HG03565 (cell line): ENCODE results near the gene PTPRD.
"Not testable (repeated sequence)": the region's sequence is repeated elsewhere in the genome, so short reads cannot be mapped to it uniquely, and the experiment has no call there.

Experiments
- ATAC-seq: cut with Tn5 transposase; IDR thresholded peaks from one replicate; pipeline ENCODE4 v1.9.1; 2021; ENCODE audit warnings: mild to moderate bottlenecking, moderate library complexity; ENCODE audit not compliant: unreplicated experiment

PTPRD gene

GRCh38 chr9:10488937-10489336 is 123.9 kb downstream of the PTPRD start:
- ATAC-seq = no peak

DNA sequence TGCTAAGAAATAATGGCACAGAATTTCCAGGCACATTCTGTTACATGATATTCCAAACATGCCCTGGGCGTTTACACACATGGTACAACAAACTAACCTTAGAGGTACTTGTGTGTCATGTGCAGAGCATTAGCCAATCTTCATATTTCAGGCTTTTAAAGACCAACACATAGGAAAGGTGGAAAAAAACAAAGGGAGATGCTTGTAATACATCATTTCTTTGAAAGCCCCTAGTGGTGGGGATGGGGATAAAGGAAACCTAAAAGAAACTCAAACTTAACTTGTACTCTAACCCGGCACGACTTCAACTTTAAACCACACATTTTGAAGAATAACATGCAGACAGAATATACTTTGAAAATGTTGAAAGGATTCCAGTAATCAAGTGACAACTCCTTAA is 133.6 kb downstream of the PTPRD start:
- no peak for ATAC-seq

DNA sequence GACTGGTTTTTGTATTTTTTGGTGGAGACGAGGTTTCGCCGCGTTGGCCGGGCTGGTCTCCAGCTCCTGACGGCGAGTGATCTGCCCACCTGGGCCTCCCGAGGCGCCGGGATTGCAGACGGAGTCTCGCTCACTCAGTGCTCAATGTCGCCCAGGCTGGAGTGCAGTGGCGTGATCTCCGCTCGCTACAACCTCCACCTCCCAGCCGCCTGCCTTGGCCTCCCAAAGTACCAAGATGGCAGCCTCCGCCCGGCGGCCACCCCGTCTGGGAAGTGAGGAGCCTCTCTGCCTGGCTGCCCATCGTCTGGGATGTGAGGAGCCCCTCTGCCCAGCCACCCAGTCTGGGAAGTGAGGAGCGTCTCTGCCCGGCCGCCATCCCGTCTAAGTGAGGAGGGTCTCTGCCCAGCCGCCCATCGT is 163.6 kb downstream of the PTPRD start:
- ATAC-seq = not testable (repeated sequence)

DNA sequence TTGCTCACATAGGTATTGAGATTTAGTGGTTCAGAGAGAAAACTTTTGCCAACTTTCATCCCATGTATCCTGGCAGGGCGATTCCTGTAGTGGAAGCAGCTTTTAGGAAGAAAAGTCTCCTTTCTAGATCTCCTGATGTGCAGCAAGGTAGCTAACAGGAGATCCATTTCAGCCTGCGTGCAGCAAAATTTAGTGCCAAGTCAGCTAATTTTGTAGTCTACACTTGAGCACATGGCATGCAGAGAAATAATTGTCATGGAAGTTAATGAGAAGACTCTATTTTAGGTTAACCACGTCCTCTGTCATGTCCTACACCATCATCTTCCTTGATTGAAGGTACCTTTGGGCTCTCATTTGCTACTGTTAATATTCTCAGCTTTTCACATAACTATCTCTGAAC is 165.8 kb downstream of the PTPRD start:
- ATAC-seq = no peak

GRCh38 chr9:10443868-10444204 is 169.0 kb downstream of the PTPRD start:
- no peak for ATAC-seq

GRCh38 chr9:10443181-10443867 is 169.5 kb downstream of the PTPRD start:
- no peak for ATAC-seq

DNA sequence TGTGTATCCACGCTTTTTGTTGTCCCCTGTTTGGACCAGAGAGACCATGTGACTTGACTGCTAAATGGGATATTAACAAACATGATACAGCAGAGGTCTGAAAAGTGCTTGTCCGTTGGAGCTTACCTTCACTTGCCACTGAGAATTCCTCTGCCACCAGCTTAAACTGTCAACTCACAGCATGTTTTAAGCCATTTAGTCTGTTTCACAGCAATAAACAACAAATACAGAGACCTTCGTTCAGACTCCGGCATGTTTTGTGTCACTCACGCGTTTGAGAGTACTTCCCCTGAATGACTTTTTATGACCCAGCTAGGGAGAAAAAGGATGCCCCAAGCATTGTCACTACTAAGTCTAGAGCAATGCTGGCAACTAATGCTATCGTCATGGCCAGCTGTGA is 173.8 kb downstream of the PTPRD start:
- no peak for ATAC-seq

DNA sequence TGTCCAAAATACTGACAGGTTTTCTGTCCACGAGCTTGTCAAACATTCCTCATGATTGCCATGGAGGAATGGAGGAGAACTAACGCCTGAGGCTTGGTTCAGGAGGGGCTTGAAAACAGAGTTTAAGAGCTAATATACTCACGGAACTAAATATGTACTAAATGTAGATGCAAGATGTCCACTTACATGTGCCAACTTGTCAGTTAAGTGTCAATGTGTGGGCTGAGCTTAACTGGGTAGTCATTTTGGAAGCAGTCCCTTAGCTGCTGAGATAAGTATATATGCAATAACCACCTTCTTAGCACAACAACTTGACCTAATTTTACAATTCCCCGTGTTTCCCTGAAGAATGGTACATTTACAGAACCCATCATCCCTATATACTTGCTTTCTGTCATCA is 176.0 kb downstream of the PTPRD start:
- ATAC-seq = no peak

DNA sequence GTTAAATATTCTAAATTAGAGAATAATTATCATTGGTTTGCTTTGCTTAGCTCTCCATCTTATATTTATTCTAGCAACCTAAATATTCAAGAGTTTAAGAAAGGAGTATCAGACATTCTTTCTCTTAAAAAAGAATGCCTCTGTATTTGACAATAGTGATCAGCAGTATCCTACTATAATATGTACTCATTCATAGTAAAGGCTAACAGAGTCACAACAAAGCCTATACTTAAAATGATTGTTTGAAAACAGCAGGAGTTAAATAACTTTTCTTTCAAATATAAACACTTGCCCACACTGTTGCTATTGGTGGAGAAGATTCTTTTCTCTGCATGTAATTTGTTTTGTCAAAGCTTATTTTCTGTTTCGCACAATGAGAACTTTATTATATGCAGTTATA is 178.4 kb downstream of the PTPRD start:
- no peak for ATAC-seq

DNA sequence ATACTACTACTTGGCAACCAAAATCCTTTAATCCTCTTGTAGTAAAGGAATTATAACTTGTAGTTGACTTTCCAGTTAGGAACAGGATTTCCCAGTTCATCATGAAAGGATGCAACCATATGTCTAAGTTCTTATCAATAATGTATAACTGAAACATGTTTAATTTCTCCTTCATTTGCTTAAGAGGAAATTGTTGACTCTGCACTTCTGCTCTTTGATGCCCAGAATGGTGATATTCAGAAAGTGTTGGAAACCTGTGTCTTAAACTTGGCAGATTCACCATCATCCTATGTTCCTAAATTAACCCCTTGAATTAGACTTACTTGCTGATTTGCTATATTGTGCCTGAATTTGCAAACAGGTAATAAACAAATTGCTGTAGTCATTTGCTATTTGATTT is 201.5 kb downstream of the PTPRD start:
- no peak for ATAC-seq

DNA sequence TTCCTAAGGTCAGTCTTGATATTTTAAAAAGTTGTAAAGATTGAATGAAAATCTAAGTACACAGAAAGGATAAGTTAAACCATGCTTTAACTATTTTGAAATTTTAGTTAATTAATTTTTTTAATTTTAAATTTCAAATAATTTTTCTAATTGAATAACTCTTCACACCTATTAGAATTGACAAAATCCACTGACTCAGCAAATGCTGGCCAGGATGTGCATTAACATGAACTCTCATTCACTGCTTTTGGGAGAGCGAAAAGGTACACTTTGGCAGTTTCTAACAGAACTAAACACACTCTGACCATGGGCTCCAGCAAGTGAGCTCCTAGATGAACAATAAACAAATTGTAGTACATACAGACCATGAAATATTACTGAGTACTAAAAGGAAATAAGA is 209.5 kb downstream of the PTPRD start:
- ATAC-seq = no peak

- ATAC-seq = no peak
Observed at GRCh38 chr9:10396615-10397014, 216.2 kb downstream of the PTPRD start.

GRCh38 chr9:10387282-10387681 is 225.5 kb downstream of the PTPRD start:
- ATAC-seq = no peak

- no peak for ATAC-seq
Observed at GRCh38 chr9:10371824-10372223, 241.0 kb downstream of the PTPRD start.

DNA sequence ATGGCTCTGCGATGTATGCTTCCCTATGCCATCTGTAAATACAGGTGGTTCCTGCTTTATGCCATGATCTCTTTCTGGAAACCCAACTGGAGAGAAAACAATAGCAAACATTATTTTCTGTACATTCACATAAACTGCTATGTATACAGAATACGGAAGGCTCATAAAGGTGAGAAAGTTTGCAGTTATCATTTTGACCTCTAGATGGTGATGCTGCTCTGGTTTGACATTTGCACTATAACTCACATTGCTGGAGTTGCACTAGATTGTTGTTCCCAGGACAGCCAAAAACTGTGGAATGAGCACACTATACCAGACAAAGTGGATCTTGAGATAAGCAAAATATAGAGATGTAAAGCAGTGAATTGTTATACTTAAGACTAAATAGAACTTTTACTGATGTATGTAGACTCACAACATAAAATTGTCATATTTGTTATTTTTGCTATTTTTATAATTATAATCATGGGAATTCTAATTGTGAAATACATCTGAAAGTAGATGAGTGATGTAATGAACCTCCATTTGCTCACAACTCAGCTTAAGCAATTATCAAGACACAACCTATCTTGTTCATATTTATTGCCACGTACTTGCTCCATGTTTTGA is 246.5 kb downstream of the PTPRD start:
- ATAC-seq = peak; percentile 94

DNA sequence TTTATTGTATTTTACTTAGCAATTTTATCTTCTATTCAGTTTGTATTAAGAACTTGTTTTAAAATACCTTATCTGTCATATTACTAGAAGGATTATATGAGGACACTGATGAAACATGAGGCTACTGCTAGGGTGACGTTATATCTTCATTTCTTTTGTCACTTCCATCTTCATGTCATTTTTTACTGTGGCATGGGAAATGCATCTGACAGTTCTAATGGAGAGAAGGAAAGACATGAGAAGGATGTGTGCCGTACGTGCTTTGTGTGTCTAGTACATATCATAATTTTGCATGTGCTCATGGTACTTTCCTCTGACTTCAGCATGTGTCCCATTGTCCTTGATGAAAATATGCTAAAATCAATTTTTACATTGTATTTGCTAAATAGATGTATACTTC is 258.2 kb downstream of the PTPRD start:
- no peak for ATAC-seq

- ATAC-seq = not testable (repeated sequence)
Observed at GRCh38 chr9:10345621-10346020, 267.2 kb downstream of the PTPRD start.

DNA sequence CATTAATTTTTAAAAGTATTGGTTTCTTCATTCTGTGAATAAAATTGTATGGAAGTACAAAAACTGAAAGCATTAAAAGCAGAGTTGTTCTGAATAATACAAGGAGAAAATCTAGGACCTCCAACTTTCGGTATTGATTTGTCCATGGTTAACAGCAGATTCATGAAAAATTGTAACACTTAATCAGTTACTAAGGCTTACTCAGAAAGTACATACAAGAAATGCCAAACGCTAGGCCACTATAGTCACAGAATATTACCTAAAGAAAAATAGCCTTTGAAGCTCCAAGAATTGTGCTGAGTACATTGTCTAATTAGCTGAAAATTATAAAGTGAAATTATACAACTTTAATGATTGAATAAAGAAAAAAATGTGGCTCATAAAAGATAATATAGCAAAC is 271.7 kb downstream of the PTPRD start:
- ATAC-seq = no peak

DNA sequence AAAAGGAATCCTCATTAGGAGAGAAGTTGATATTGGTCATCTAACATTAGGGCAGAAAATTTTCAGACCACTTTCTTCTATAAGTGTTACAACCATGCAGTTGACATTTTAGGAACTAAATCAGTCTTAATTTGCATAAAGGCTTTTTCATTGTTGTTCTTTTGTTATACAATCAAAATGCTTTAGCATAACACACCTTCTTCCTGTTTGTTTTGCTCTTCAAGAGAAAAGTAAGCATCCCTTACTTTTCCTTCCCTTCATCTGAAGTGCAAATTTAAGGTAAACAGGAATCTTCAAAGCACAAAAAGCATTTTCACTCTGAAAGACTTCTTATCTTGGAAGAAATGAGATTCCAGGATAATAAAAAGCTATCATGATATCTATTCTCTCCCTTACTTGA is 273.6 kb downstream of the PTPRD start:
- no peak for ATAC-seq

DNA sequence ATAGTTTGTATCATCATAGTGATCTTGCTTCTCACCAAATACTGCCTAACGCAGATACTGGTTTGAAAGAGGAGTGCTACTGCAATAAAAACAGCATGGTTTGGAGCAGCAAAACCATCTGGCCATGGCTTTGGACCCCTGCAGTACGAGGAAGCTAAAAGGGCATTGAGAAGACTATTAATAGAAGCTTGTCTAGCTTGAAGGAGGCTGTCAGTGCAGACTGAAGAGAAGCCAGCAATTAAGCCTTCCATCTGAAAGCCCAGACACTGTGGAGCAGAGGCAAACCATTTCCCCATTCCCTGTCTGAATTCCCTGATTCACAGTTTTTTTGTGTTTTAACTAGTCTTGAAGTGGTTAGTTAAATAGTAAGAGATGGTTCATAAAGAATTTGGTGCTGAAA is 281.6 kb downstream of the PTPRD start:
- ATAC-seq = no peak

GRCh38 chr9:10282084-10282483 is 330.7 kb downstream of the PTPRD start:
- ATAC-seq = no peak

GRCh38 chr9:10274988-10275387 is 337.8 kb downstream of the PTPRD start:
- no peak for ATAC-seq

DNA sequence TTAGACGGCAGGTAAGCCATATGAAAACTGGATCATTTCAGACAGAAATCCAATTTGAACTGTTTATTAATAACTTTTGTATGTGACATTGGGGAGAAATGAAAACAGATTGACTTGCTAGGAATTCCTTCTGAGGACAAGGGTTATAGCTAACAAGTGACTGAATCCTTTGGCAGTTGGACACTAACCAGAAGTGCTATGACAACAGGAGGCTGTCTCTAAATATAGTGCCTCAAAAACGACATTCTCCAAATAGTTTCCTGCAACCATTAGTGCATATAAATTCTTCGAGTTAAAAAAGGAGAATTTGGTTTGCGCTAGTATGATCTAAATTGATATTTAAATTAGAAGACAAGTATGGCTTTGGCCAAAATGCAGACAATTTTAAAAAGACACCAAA is 338.6 kb downstream of the PTPRD start:
- no peak for ATAC-seq
